MM.1S (cell line): ENCODE results near the gene FBXL17.

Source experiments
- DNase-seq: peaks from one replicate; pipeline ENCODE4 v3.0.0-alpha.2; 2015
- H2AFZ ChIP-seq: fragments of 300-600 bp; sonication (generic); 2 replicates; pipeline ENCODE4 v1.6.0; 2016; ENCODE audit warnings: antibody characterized with exemption, low read length
- H3F3A ChIP-seq: fragments of 300-600 bp; sonication (generic); 2 replicates; pipeline ENCODE4 v1.6.1; 2016; ENCODE audit warnings: mild to moderate bottlenecking, antibody characterized with exemption, low read length, moderate library complexity, mixed read lengths; ENCODE audit not compliant: insufficient read depth
- H3K27ac ChIP-seq: fragments of 300-600 bp; sonication (generic); 2 replicates; pipeline ENCODE4 v1.5.1; 2016; ENCODE audit warnings: mild to moderate bottlenecking, low read length
- H3K27me3 ChIP-seq: fragments of 300-600 bp; sonication (generic); replicated peaks from 2 replicates; pipeline ENCODE4 v1.6.0; 2016; ENCODE audit warnings: low read length; ENCODE audit not compliant: insufficient read depth
- H3K36me3 ChIP-seq: fragments of 300-600 bp; sonication (generic); replicated peaks from 2 replicates; pipeline ENCODE4 v1.6.1; 2016; ENCODE audit warnings: mild to moderate bottlenecking, low read length, mixed read lengths; ENCODE audit not compliant: insufficient read depth
- H3K4me1 ChIP-seq: fragments of 300-600 bp; sonication (generic); 2 replicates; pipeline ENCODE4 v1.6.1; 2016; ENCODE audit warnings: low read length, mixed read lengths
- H3K4me2 ChIP-seq: fragments of 300-600 bp; sonication (generic); 2 replicates; pipeline ENCODE4 v1.6.0; 2016; ENCODE audit warnings: low read depth, low read length
- H3K4me3 ChIP-seq: fragments of 300-600 bp; sonication (generic); 2 replicates; pipeline ENCODE4 v1.5.1; 2016; ENCODE audit warnings: low read length, mixed read lengths
- H3K79me2 ChIP-seq: fragments of 300-600 bp; sonication (generic); 2 replicates; pipeline ENCODE4 v1.6.1; 2016; ENCODE audit warnings: mixed run types, low read length, mixed read lengths
- H3K9ac ChIP-seq: fragments of 300-600 bp; sonication (generic); 2 replicates; pipeline ENCODE4 v1.6.1; 2016; ENCODE audit warnings: low read length, mixed read lengths
- H3K9me2 ChIP-seq: fragments of 300-600 bp; sonication (generic); replicated peaks from 2 replicates; pipeline ENCODE4 v1.6.1; 2016; ENCODE audit warnings: mild to moderate bottlenecking, low read length, mixed read lengths; ENCODE audit not compliant: insufficient read depth
- H3K9me3 ChIP-seq: fragments of 300-600 bp; sonication (generic); replicated peaks from 2 replicates; pipeline ENCODE4 v1.6.1; 2016; ENCODE audit warnings: mild to moderate bottlenecking, low read length, mixed read lengths; ENCODE audit not compliant: insufficient read depth
- H4K20me1 ChIP-seq: fragments of 300-600 bp; sonication (generic); 2 replicates; pipeline ENCODE4 v1.6.1; 2016; ENCODE audit warnings: mild to moderate bottlenecking, low read length, moderate library complexity, mixed read lengths; ENCODE audit not compliant: insufficient read depth
- CTCF ChIP-seq: fragments of 300-600 bp; sonication (generic); IDR thresholded peaks from 2 replicates; pipeline ENCODE4 v1.5.1; 2016; ENCODE audit warnings: antibody characterized with exemption, low read length, mixed read lengths
- EZH2 ChIP-seq: fragments of 300-600 bp; sonication (generic); optimal IDR thresholded peaks from 2 replicates; pipeline ENCODE3; 2017; ENCODE audit warnings: low read depth, mild to moderate bottlenecking, antibody characterized with exemption, low read length, mixed read lengths
- EZH2phosphoT487 ChIP-seq: fragments of 300-600 bp; sonication (generic); IDR thresholded peaks from 2 replicates; pipeline ENCODE4 v1.6.1; 2018; ENCODE audit warnings: antibody characterized with exemption, low read length

The FBXL17 gene

GRCh38 chr5:107959573-107960279 lies 422.2 kb downstream of the FBXL17 start:
- H3K4me3 ChIP-seq = no peak overlapping the region
- no peak overlapping the region for H3K9ac ChIP-seq
- DNase-seq = no peak
- no peaks in the 10 kb centered on the region for H3K4me1 ChIP-seq
- H3K27ac ChIP-seq = no peak overlapping the region
- H2AFZ ChIP-seq = no peak overlapping the region
- H3K9me3 ChIP-seq = no peaks in the 10 kb centered on the region
- H3F3A ChIP-seq = no peaks in the 10 kb centered on the region
- H3K79me2 ChIP-seq = no peaks in the 10 kb centered on the region
- no peaks in the 10 kb centered on the region for H3K9me2 ChIP-seq
- TF ChIP-seq CTCF (no peak), EZH2phosphoT487 (no peak), EZH2 (no peak)
- H3K27me3 ChIP-seq = no peaks in the 10 kb centered on the region
- H4K20me1 ChIP-seq = no peaks in the 10 kb centered on the region
- H3K36me3 ChIP-seq = no peaks in the 10 kb centered on the region
- no peak overlapping the region for H3K4me2 ChIP-seq

GRCh38 chr5:107958861-107959260 lies 423.0 kb downstream of the FBXL17 start:
- TF ChIP-seq EZH2 (no peak), EZH2phosphoT487 (no peak)
- Histone ChIP-seq H3K36me3 (no peaks in the 10 kb centered on the region), H3K9ac (no peak overlapping the region), H2AFZ (no peak overlapping the region), H3F3A (no peaks in the 10 kb centered on the region), H3K9me3 (no peaks in the 10 kb centered on the region), H3K9me2 (no peaks in the 10 kb centered on the region), H3K27ac (no peak overlapping the region), H4K20me1 (no peaks in the 10 kb centered on the region), H3K27me3 (no peaks in the 10 kb centered on the region), H3K4me2 (no peak overlapping the region), H3K4me3 (no peak overlapping the region), H3K79me2 (no peaks in the 10 kb centered on the region), H3K4me1 (no peaks in the 10 kb centered on the region)
- no peak for DNase-seq

- Histone ChIP-seq H3K36me3 (no peaks in the 10 kb centered on the region), H3K27ac (no peak overlapping the region), H3F3A (no peaks in the 10 kb centered on the region), H4K20me1 (no peaks in the 10 kb centered on the region), H3K4me3 (no peak overlapping the region), H3K4me1 (no peaks in the 10 kb centered on the region), H2AFZ (no peak overlapping the region), H3K9me3 (no peaks in the 10 kb centered on the region), H3K79me2 (no peaks in the 10 kb centered on the region), H3K9me2 (no peaks in the 10 kb centered on the region), H3K9ac (no peak overlapping the region), H3K4me2 (no peak overlapping the region), H3K27me3 (no peaks in the 10 kb centered on the region)
- no peak for DNase-seq
- no peak for TF ChIP-seq EZH2phosphoT487
- TF ChIP-seq EZH2 = no peak
- no peak for TF ChIP-seq CTCF
Measured at GRCh38 chr5:107958432-107958831, 423.5 kb downstream of the FBXL17 start.

GRCh38 chr5:107957051-107957450 lies 424.8 kb downstream of the FBXL17 start:
- no peak for DNase-seq
- no peaks in the 10 kb centered on the region for H3K27me3 ChIP-seq
- H3F3A ChIP-seq = no peaks in the 10 kb centered on the region

More at GRCh38 chr5:107957051-107957450, 424.8 kb downstream of the FBXL17 start:
- Histone ChIP-seq H3K4me2 (no peak overlapping the region), H3K9me3 (no peaks in the 10 kb centered on the region), H2AFZ (no peak overlapping the region), H3K27ac (no peak overlapping the region), H3K9me2 (no peaks in the 10 kb centered on the region), H4K20me1 (no peaks in the 10 kb centered on the region), H3K79me2 (no peaks in the 10 kb centered on the region), H3K36me3 (no peaks in the 10 kb centered on the region), H3K4me1 (no peaks in the 10 kb centered on the region), H3K4me3 (no peak overlapping the region), H3K9ac (no peak overlapping the region)
- TF ChIP-seq EZH2phosphoT487 (no peak), CTCF (no peak), EZH2 (no peak)
